OCI-LY7 (cell line): ENCODE measurements around the gene MVK. TPM values are rescaled to one million over a fixed set of nuclear protein-coding genes. Genes with fewer than 3 reads are reported as not detected.

Source experiments
- BruUV-seq: library from RNA; stranded (reverse); fragments of 400-500 nt; replicated peaks from 2 replicates; lab custom pipeline; 2021; lab: Mats Ljungman, UMichigan
- CTCF ChIA-PET: fragments of 300-600 bp; sonication (Branson Sonifier 250); formaldehyde crosslinking; loops from one replicate; lab custom pipeline; 2022; ENCODE audit warnings: antibody characterized with exemption; ENCODE audit not compliant: unreplicated experiment; lab: Charles Lee
- POLR2A ChIA-PET: fragments of 300-600 bp; sonication (Branson Sonifier 250); formaldehyde crosslinking; loops from one replicate; lab custom pipeline; 2022; ENCODE audit warnings: antibody characterized with exemption; lab: Charles Lee
- DNase-seq: peaks from one replicate; pipeline ENCODE4 v3.0.0-alpha.2; 2015; ENCODE audit warnings: low spot score
- H2AFZ ChIP-seq: fragments of 200-600 bp; sonication (generic), shearing (Covaris generic); 2 replicates; pipeline ENCODE4 v1.6.1; 2014; ENCODE audit warnings: mild to moderate bottlenecking, antibody characterized with exemption, low read length, moderate library complexity
- H3K27ac ChIP-seq: fragments of 200-600 bp; sonication (generic); 2 replicates; pipeline ENCODE4 v1.5.1; 2014; ENCODE audit warnings: mixed run types, low read depth, mild to moderate bottlenecking, moderate library complexity, low read length, inconsistent platforms; ENCODE audit not compliant: poor library complexity, severe bottlenecking
- H3K36me3 ChIP-seq: fragments of 200-600 bp; sonication (generic); 2 replicates; pipeline ENCODE4 v1.6.1; 2014; ENCODE audit warnings: mild to moderate bottlenecking, antibody characterized with exemption, low read length, moderate library complexity, mixed read lengths; ENCODE audit not compliant: insufficient read depth
- H3K4me1 ChIP-seq: fragments of 200-600 bp; sonication (generic); 2 replicates; pipeline ENCODE4 v1.5.1; 2014; ENCODE audit warnings: mild to moderate bottlenecking, low read length; ENCODE audit not compliant: insufficient read depth, poor library complexity, severe bottlenecking
- H3K4me2 ChIP-seq: fragments of 200-600 bp; sonication (generic); 2 replicates; pipeline ENCODE4 v1.6.1; 2014; ENCODE audit warnings: mild to moderate bottlenecking, low read length
- H3K4me3 ChIP-seq: fragments of 200-600 bp; sonication (generic); 2 replicates; pipeline ENCODE4 v1.5.1; 2014; ENCODE audit warnings: mild to moderate bottlenecking, low read depth, low read length; ENCODE audit not compliant: poor library complexity, severe bottlenecking
- H3K79me2 ChIP-seq: fragments of 200-600 bp; sonication (generic); 2 replicates; pipeline ENCODE4 v1.6.1; 2016; ENCODE audit warnings: low read depth, mild to moderate bottlenecking, low read length, moderate library complexity, mixed read lengths; ENCODE audit not compliant: insufficient read depth
- H3K9me2 ChIP-seq: fragments of 200-600 bp; sonication (generic); 2 replicates; pipeline ENCODE4 v1.6.1; 2016; ENCODE audit warnings: mild to moderate bottlenecking, low read length, mixed read lengths; ENCODE audit not compliant: insufficient read depth
- H3K9me3 ChIP-seq: fragments of 200-600 bp; sonication (generic); 2 replicates; pipeline ENCODE4 v1.6.1; 2014; ENCODE audit warnings: mild to moderate bottlenecking, mixed run types, low read length, mixed read lengths
- H4K20me1 ChIP-seq: fragments of 200-600 bp; sonication (generic); 2 replicates; pipeline ENCODE4 v1.6.1; 2014; ENCODE audit warnings: mild to moderate bottlenecking, antibody characterized with exemption, low read length, moderate library complexity, mixed read lengths; ENCODE audit not compliant: insufficient read depth
- EZH2phosphoT487 ChIP-seq: fragments of 200-600 bp; sonication (generic); IDR thresholded peaks from 2 replicates; pipeline ENCODE4 v1.6.1; 2018; ENCODE audit warnings: low read depth, borderline replicate concordance, mild to moderate bottlenecking, mixed run types, antibody characterized with exemption, low read length, moderate library complexity, mixed read lengths
- intact Hi-C: fragments of 100-400 bp; cut with micrococcal nuclease; formaldehyde crosslinking; loops from one replicate; pipeline ENCODE4 v1.10.0; 2022; ENCODE audit not compliant: unreplicated experiment
- total RNA-seq, 2 experiments: library from RNA; depleted of rRNA in 1 of 2; stranded (reverse); fragments of >200 nt in 1 of 2; shearing (Covaris generic) in 1 of 2; gene quantifications; 2 replicates each; pipeline ENCODE4 v1.2.3, GENCODE V29; 2014 to 2022
- TF ChIP-seq, protein P1 (sequence below): fragments of 200-600 bp; sonication (generic); conservative IDR thresholded peaks from 2 replicates; pipeline ENCODE4 v1.5.1; 2014; ENCODE audit warnings: mild to moderate bottlenecking, antibody characterized with exemption, low read length, moderate library complexity, mixed read lengths

Gene MVK
- total RNA-seq, 2 experiments from 2014 or later = 27.0 to 47.4 TPM

DNA sequence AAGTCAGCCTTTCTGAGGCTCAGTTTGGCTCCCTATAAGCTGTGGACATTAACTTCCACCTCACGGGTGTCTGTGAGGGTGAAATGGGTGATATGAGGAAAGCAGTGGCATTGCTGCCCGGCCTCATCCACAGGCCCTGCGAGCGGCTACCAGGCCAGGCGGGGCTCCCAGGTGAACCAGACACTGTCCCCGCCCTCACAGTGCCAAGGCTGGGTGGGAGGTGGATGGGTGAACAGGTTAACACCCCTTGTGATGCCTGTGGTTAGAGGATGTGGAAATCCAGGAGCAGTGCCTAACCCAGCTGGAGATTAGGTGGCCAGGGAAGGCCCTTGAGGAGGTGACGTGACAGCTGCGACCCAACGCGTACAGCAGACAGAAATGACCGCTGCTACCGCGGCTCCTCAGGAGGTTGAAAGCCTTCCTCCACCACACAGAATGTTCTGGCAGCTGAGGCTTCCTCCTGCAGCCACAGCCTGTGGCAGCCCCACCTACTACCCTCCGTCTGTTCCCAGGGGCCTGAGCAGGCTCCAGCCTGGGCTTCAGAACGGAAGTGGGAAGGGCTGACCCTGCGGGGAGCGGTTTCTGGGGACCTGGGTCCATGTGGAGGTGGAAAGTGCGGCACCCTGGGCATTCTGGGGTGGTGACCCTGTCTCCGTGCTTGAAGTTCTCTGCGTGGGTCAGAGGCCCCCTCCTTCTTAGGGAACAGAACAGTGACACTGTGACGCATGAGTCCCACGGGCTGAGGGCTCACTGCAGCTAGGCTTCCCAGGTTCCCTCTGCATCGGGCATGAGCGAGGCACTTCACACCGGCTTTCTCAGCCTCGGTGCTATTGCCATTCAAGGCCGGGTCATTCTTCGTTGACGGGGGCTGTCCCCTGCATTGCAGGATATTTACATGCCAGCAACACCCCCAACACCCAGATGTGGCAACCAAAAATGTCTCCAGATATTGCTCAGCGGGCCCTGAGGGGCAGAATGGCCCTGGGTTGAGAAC is 10.0 kb upstream of the MVK start:
- no TSS peak for BruUV-seq
- CTCF ChIA-PET = no interaction called here
- Histone ChIP-seq H3K27ac (no peak overlapping the region), H3K79me2 (no peaks in the 10 kb centered on the region), H3K9me3 (peaks cover 10% of the 10 kb centered on the region; the same call in 1 of the 2 replicates), H4K20me1 (no peaks in the 10 kb centered on the region), H3K36me3 (peaks cover 47% of the 10 kb centered on the region), H3K4me3 (no peak overlapping the region), H3K4me2 (no peak overlapping the region), H2AFZ (no peak overlapping the region), H3K9me2 (no peaks in the 10 kb centered on the region), H3K4me1 (no peaks in the 10 kb centered on the region)
- POLR2A ChIA-PET = interaction anchor here (1.2 kb wide), 1 partner anchor 18 kb away, joined by 3 read pairs; no protein-coding TSS in a partner anchor
- no peak for DNase-seq
- TF ChIP-seq EZH2phosphoT487 = no peak
- intact Hi-C loops = no loop called here

DNA sequence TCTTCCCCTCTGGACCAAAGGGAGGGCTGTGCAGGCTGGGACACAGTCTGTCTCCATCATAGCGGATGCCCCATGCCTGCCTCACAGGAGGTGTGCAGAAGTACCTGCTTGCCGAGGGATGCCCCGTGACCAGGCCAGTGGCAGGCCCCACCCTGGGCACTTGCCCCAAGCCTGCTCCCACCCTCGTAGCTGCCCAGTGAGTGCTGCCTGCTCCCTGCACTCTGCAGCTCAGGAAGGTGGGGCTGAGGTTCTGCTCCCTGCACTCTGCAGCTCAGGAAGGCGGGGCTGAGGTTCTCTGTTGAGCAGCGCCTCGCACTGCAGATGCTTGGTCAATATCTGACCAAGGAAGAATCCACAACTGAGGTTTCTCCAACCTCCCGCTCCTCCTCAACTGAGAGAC is 7.2 kb upstream of the MVK start:
- no TSS peak for BruUV-seq
- no peak for DNase-seq
- intact Hi-C loops = no loop called here
- Histone ChIP-seq H3K4me3 (no peak overlapping the region), H3K9me2 (no peaks in the 10 kb centered on the region), H3K9me3 (peaks cover 10% of the 10 kb centered on the region; the same call in 1 of the 2 replicates), H3K4me1 (no peaks in the 10 kb centered on the region), H3K79me2 (no peaks in the 10 kb centered on the region), H3K4me2 (no peak overlapping the region), H3K27ac (no peak overlapping the region), H2AFZ (no peak overlapping the region), H4K20me1 (no peaks in the 10 kb centered on the region), H3K36me3 (peaks cover 50% of the 10 kb centered on the region)
- ChIA-PET CTCF (no interaction called here), POLR2A (no interaction called here)
- no peak for TF ChIP-seq EZH2phosphoT487

- Histone ChIP-seq H4K20me1 (no peaks in the 10 kb centered on the region), H3K79me2 (no peaks in the 10 kb centered on the region), H2AFZ (no peak overlapping the region), H3K9me2 (no peaks in the 10 kb centered on the region), H3K9me3 (peaks cover 4% of the 10 kb centered on the region; the same call in 1 of the 2 replicates), H3K4me2 (no peak overlapping the region), H3K36me3 (peaks cover 43% of the 10 kb centered on the region), H3K4me1 (peaks cover 2% of the 10 kb centered on the region), H3K27ac (no peak overlapping the region), H3K4me3 (no peak overlapping the region)
- CTCF ChIA-PET = no interaction called here
- no peak for DNase-seq
- TF ChIP-seq, protein P1, sequence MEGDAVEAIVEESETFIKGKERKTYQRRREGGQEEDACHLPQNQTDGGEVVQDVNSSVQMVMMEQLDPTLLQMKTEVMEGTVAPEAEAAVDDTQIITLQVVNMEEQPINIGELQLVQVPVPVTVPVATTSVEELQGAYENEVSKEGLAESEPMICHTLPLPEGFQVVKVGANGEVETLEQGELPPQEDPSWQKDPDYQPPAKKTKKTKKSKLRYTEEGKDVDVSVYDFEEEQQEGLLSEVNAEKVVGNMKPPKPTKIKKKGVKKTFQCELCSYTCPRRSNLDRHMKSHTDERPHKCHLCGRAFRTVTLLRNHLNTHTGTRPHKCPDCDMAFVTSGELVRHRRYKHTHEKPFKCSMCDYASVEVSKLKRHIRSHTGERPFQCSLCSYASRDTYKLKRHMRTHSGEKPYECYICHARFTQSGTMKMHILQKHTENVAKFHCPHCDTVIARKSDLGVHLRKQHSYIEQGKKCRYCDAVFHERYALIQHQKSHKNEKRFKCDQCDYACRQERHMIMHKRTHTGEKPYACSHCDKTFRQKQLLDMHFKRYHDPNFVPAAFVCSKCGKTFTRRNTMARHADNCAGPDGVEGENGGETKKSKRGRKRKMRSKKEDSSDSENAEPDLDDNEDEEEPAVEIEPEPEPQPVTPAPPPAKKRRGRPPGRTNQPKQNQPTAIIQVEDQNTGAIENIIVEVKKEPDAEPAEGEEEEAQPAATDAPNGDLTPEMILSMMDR = no peak
- no peak for TF ChIP-seq EZH2phosphoT487
- BruUV-seq = no TSS peak
- POLR2A ChIA-PET = no interaction called here
- intact Hi-C loops = no loop called here
Observed at GRCh38 chr12:109567296-109567695, 6.3 kb upstream of the MVK start.
